Purkinje cell (primary cell): ENCODE measurements around the gene RGS6. TPM values are rescaled to one million over a fixed set of nuclear protein-coding genes. Genes with fewer than 3 reads are reported as not detected.

ENCODE experiments used
- polyA plus RNA-seq: library from polyadenylated mRNA; unstranded; fragments of >200 nt; fragmentation: Nextera tagmentation; gene quantifications from 2 replicates; pipeline ENCODE4 v1.2.1, GENCODE V29; 2014

RGS6 gene
- 9.7 and 10.0 TPM in 2 replicates for polyA plus RNA-seq

DNA sequence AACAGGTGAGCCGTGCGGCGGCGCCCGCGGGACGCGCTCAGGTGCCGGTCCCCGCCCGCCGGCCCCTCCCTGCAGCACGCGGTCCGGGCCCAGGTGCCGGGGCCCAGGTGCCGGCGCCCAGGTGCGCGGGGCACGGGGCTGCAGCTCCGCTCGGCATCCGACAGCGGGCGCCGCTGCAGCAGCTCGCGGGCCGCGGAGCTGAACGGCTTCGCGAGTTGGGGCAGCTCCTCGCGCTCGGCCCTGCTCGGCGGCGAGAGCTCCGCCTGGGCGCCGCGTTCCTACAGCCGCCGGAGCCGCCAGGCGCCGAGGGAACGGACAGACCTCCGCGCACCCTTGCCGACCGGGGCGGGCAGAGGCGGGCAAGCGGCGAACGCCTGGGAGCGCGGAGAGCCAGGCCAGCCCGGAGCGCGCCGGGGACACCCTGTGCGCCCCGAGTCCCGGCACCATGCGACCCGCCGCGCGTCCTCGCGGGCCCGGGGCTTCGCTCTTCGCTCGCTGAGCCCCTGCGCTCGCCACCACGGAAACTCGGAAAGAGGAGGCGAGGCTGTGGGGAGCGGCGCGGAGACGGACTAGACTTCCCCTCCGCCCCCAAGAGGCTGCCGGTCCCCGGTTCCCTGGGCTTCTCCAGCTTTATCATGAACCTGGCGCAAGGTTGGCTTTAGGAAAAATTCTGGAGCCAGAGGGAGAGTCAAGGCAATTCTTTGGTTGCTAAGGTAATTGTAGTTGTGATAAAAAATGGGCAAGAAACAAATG, at the start of gene RGS6:
RGS6 (plus strand) TSS at position 201 of the 753 bp plus-strand sequence.

